ENCODE measurements around the gene ULK1. TPM values are rescaled to one million over a fixed set of nuclear protein-coding genes. Genes with fewer than 3 reads are reported as not detected.

The ULK1 gene
- total and polyA plus RNA-seq, 2 of the 13 experiments (the other 11 are each of a cell fraction or from before 2014, with no cell fraction given): 2.8 to 10.1 TPM

GRCh38 chr12:131894313-131894860 lies at the start of gene ULK1 (continued):
- TF ChIP-seq POGZ (CRISPR knock-in tag; IDR thresholded peaks at IDR 0.05) (no peak), HMGXB4 (CRISPR knock-in tag; IDR thresholded peaks at IDR 0.05; ENCODE audit: borderline replicate concordance in 1 of 2, low read depth in 1 of 2) (no peak), PRDM15 (CRISPR knock-in tag; IDR thresholded peaks at IDR 0.05) (peak; percentile 89), KDM2A (CRISPR knock-in tag; IDR thresholded peaks at IDR 0.05; ENCODE audit: borderline replicate concordance, low read depth) (peak; percentile 63; the same call in 1 of the 2 replicates), SPEN (CRISPR knock-in tag; IDR thresholded peaks at IDR 0.05; ENCODE audit: low read depth) (0 out of 2 replicates have a peak, but pooled peaks have one; percentile 26), ZBTB1 (CRISPR knock-in tag; IDR thresholded peaks at IDR 0.05; ENCODE audit: borderline replicate concordance) (no peak), ZNF556 (CRISPR knock-in tag; IDR thresholded peaks at IDR 0.05; ENCODE audit: borderline replicate concordance) (no peak), ZNF350 (CRISPR knock-in tag; IDR thresholded peaks at IDR 0.05; ENCODE audit: borderline replicate concordance, low read depth) (no peak), HNF1A (IDR thresholded peaks at IDR 0.05; ENCODE audit: low read depth) (no peak), HNF1A (CRISPR knock-in tag; IDR thresholded peaks at IDR 0.05; ENCODE audit: borderline replicate concordance) (no peak), FOSL2 (CRISPR knock-in tag; IDR thresholded peaks at IDR 0.05) (no peak), ELF4 (CRISPR knock-in tag; IDR thresholded peaks at IDR 0.05; ENCODE audit: borderline replicate concordance) (no peak)
- TF ChIP-seq, protein P1, sequence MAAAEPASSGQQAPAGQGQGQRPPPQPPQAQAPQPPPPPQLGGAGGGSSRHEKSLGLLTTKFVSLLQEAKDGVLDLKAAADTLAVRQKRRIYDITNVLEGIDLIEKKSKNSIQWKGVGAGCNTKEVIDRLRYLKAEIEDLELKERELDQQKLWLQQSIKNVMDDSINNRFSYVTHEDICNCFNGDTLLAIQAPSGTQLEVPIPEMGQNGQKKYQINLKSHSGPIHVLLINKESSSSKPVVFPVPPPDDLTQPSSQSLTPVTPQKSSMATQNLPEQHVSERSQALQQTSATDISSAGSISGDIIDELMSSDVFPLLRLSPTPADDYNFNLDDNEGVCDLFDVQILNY (CRISPR knock-in tag; conservative IDR thresholded peaks at IDR 0.05): no peak
- TF ChIP-seq, protein P2, sequence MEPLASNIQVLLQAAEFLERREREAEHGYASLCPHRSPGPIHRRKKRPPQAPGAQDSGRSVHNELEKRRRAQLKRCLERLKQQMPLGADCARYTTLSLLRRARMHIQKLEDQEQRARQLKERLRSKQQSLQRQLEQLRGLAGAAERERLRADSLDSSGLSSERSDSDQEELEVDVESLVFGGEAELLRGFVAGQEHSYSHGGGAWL (CRISPR knock-in tag; IDR thresholded peaks at IDR 0.05): 0 out of 2 replicates have a peak, but pooled peaks have one; percentile 17

Measured in HepG2 (cell line).